GM03348 (cell line): ENCODE measurements around the gene TMEM213.
A peak's percentile ranks its signal among the peaks of the same experiment; 100 is the strongest.

ENCODE experiments used
- DNase-seq: peaks from one replicate; pipeline ENCODE4 v3.0.0; 2012; ENCODE audit warnings: low spot score

The TMEM213 gene

DNA sequence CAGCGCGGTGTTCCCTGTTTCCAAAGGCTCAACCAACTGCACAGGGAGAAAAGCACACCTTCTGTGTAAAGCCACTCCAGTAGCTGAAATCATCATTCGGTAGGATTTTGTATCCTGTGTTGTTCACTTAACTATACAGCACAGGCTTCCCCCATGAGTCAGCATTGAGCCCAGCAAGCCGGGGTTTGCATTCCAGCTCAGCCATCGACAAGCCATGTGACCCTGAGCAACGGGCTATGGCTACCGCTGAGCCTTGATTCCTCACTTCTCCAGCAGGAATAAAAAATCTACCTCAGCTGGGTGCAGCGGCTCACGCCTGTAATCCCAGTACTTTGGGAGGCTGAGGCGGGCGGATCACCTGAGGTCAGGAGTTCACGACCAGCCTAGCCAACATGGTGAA is 44.3 kb downstream of the TMEM213 start:
- peak; percentile 36 for DNase-seq

GRCh38 chr7:138843632-138844580 is 46.1 kb downstream of the TMEM213 start:
- DNase-seq, result no peak

DNA sequence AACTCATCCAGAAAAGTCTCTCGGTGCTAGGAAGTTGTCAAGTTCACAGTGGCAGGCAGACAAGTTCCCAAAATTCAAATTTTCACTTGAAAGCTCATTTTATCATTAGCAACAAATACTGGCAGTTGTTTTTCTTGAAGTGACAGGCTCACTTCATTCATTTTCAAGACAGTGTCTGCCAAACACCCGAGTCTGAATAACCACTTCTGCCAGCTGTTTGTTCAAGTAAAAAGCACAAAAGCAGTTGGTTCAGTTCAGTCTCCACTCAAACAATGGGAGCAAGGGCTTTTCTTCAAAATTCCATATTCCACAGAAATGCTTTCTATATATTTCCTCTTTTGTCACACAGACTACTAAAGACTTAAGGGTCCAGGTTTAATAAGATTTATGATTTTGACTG is 47.9 kb downstream of the TMEM213 start:
- DNase-seq, result no peak

DNA sequence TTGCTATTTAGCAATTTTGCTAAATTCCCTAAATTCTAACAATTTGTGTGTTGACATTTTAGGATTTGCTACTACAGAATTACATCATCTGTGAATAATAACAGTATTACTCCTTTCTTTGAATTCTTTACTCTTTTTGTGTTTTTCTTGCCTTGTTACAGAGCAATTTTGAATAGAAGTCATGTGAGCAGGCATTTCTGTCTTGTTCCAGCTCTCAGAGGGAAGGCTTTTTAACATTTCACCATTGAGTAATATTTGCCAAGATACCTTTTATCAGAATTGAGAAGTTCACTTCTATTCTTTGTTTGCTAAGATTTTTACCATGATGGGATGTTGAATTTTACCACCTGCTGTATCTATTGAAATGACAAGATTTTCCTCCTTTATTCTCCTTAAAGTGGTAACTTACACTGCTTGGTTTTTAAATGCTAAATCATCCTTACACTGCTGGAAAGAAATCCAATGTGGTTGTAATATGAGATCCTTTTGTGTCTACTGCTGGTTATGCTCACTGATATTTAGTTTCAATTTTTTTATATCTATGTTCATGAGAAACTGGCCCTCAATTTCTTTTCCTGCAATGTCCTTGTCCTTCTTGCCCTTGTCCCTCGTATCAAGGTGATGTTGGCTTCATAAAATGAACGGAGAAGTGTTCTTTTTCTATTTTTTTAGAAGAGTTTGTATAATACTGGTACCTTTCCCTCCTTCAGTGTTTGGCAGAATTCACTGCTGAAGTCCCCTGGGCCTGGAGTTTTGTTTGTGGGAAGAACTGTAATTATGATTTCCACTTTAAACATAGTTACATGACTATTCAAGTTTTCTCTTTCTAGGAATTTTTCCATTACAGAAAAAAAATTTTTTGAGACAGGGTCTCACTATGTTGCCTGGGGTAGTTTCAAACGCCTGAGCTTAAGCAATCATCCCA is 50.5 kb downstream of the TMEM213 start:
- no peak for DNase-seq

DNA sequence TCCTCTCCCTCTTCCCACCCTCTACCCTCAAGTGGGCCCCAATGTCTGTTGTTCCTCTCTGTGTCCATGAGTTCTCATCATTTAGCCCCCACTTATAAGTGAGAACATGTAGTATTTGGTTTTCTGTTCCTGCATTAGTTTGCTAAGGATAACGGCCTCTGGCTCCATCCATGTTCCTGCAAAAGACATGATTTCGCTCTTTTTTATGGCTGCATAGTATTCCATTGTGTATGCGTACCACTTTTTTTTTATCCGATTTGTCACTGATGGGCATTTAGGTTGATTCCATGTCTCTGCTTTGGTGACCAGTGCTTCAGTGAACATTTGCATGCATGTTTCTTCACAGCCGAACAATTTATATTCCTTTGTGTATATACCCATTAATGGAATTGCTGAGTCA is 51.9 kb downstream of the TMEM213 start:
- DNase-seq, result no peak

DNA sequence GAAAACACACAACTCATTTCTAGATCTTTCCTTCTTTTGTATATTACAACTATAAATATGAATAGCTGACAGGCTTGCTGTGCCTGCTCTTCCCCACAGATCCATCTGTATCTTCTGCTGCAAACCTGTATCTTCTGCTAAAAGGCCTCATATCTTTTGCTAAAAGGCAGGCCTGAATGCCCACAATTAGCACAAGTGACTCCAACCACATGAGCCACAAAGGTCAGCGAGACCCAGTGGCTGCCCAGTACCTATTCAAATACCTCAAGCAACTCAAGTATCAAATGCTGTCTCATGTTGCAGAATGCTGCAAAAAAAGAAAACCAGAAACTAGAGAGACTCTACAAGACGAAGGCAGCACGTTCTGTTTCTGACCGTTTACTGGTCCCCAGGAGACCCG is 54.7 kb downstream of the TMEM213 start:
- no peak for DNase-seq

GRCh38 chr7:138853448-138853847 is 55.7 kb downstream of the TMEM213 start:
- no peak for DNase-seq

GRCh38 chr7:138854115-138854645 is 56.4 kb downstream of the TMEM213 start:
- no peak for DNase-seq

DNA sequence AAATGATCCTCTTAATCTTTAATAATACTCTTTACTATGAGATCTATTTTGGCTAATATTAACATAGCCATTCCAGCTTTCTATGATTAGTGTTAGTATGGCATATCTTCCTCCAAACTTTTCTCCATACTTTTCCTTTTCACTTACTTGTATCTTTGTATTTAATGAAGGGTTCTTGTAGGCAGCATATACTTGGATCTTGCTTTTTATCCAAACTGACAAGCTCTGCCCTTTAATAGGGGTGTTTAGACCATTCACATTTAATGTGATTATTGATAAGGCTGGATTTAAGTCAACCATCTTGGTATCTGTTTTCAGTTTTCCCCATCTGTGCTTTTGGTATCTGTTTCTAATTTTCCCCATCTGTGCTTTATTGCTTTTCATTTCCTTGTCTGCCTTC is 59.9 kb downstream of the TMEM213 start:
- DNase-seq, result no peak

DNA sequence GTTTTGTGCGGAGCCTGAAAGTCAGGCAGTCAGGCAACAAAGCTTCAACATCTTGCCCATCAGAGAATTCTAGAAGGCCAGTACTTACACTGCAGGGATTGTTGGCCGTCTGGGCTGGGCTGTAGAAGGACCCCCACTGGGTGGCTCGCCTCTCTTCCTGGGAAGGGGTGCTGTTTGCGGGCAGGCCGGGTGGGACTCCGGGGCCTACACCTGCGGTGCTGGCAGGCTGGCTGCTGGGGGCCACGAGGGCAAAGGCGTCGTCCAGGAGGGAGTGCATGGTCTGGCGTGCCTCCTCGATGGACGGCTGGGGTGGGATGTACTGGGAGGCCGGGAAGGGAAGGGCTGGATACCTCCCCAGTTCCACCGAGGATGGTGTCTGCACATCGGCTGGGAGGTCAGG is 63.3 kb downstream of the TMEM213 start:
- no peak for DNase-seq

DNA sequence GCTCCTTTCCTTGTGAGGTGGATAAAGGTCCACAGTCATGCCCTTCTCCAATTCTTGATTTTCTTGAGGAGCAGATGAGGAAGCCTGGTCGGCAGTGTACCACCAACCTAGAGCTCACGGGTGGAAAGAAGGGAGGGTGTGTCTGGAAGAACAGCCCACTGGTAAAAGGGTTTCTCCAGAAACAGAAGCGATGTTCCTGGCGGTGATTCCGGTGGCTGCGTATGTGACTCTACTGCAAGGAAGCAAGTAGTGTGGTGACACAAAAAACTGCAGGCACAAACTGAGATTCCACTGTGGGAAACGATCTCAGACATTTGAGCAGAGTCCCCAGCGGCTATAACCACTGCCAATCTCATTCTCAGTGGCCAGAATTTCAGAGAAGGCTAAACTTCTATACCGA is 66.1 kb downstream of the TMEM213 start:
- DNase-seq, result no peak

GRCh38 chr7:138864667-138865066 is 66.9 kb downstream of the TMEM213 start:
- peak; percentile 34 for DNase-seq

GRCh38 chr7:138865843-138866242 is 68.0 kb downstream of the TMEM213 start:
- DNase-seq, result no peak

DNA sequence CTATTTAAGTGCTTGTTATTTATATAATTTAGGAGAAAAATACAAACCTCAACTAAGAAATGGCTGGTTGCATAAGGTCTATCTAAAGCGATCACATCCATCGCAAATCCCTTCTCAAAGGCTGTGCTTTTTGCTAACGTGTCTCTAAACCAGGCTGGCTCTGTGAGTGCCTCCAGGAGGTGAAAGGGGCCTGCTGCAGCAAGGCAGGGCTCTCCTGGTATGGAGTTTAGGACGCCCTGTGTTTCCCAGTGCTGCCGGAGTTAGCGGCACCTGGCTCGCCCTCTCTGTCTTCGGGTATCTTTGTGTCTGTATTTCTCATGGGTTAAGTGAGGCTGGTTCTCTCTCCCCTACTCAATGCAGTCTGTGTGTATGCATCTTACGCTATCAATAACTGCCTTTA is 68.6 kb downstream of the TMEM213 start:
- no peak for DNase-seq

- no peak for DNase-seq
These were observed 70.0 kb downstream of the TMEM213 start for GRCh38 chr7:138867744-138868143.

GRCh38 chr7:138868711-138869110 is 70.9 kb downstream of the TMEM213 start:
- DNase-seq, result no peak

DNA sequence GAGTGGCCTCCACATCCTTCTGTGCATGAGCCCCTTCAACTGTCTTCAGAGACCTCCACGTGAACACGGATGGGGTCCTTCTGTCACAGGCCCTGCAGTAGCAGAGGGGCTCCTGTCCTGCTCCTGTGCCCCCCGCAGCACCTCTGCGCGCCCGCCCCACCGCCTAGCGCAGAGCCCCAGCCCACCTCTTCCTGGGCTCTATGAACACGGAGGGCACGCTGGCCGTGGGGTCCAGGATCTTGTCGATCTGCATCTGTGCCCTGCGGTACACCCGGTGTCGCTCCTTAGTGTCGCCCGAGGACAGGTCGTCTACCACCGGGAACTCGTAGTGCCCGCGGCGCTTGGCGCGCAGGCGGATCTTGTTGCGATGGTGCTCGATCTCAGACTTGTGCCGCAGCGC is 71.6 kb downstream of the TMEM213 start:
- no peak for DNase-seq

DNA sequence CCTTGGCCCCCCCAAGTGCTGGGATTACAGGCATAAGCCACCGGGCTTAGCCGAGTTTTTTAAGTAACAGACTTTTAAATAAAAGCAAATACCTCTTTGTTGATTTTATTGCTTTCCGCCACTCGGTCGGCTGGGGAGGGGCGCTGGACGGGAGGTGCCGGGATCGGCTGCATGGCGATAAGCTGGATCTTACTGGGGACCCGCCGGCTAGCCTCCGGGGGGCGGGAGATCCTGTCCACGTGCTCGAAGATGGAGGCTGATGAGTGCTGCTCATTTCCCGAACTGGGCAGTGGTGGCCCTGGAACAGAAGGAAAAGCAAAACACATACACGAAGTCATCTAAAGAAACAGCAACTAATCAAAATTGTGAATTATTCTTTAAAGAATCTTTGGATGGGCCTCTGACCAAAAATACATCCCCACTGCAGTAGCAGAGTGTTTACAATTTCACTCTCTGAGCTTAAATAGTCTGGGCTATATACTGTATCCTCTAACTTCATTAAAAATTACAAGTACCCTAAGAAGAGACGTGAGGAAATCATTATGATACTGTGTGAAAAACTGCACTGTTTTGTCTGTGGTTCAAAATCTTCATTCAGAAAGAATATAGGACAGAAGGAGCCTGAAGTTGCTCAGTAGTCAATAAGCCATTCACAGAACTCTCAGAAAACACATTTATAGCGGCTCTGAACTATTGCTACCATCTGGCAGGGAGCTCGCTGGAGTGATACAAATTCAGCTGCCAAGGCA is 73.4 kb downstream of the TMEM213 start:
- DNase-seq, result no peak

DNA sequence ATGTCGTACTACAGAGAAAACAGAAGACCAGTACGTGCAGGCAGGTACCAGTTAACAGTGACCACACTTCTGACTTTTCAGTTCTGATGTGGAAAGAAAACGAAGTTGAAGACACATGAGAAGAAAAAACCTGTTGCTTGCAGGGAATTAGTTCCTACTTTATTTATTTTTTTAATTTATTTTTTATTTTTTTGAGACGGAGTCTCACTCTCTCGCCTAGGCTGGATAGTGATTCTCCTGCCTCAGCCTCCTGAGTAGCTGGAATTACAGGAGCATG is 74.0 kb downstream of the TMEM213 start:
- DNase-seq, result no peak

GRCh38 chr7:138872576-138872975 is 74.8 kb downstream of the TMEM213 start:
- DNase-seq, result no peak

DNA sequence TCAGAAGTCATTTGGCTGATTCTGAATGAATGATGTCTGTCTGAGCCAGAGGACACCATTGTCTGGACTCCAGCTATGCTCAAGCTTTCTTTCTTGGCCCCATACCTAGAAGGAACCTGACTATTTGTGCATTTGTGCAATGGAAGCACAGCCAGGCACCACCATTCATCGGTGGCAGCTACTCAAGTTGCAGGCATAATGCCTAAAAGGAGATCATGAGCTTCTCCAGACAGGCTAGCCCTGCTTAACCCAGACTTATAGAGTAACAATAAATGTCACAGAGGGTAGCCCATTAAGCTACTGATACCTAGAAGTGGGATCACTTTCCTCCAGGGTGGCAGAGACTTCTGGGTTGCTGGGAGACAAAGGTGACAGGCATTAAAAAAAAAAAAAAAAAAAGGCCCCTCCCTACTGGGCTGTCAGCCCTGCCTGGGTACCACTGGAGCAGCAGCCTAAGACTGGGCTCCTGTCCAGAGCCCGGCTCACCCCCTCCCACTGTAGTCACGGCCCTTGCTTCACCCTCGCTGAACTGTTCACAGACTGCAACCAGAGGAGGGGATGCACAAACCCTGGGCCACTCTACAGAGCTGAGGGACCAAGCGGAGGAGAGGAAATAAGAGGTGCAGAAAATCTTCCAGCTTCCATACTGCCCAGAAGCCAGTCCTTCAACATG is 75.6 kb downstream of the TMEM213 start:
- DNase-seq, result no peak

GRCh38 chr7:138875794-138876193 is 78.0 kb downstream of the TMEM213 start:
- peak; percentile 42 for DNase-seq
